C4-2B (cell line): ENCODE data around the gene SUCLG1.

Source experiments
- ZFX ChIP-seq: fragments of 450-650 bp; IDR thresholded peaks from 2 replicates; pipeline ENCODE4 v1.6.1; 2017
- TF ChIP-seq, protein P1 (sequence below): fragments of 450-650 bp; conservative IDR thresholded peaks from 2 replicates; pipeline ENCODE4 v1.5.1; 2017; ENCODE audit warnings: mild to moderate bottlenecking

DNA sequence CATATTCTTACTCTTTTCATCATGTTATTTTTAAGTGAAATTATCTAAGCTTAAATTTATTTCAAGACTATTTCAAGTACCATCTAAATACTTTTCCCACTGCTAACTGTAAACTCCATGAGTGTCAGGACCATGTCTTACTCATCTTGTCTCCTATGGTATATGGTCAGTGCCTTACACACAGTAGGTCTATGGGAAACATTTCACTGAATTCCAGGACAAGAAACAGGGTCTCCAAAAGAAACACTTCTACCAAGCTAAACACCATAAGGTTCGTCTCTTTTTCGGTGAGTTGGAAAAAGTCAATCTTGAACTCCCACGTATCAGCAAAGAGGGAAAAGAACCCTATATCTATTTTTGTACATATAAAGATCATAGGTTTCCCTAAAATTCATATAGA, 6.5 kb downstream of the SUCLG1 start:
- TF ChIP-seq, protein P1, sequence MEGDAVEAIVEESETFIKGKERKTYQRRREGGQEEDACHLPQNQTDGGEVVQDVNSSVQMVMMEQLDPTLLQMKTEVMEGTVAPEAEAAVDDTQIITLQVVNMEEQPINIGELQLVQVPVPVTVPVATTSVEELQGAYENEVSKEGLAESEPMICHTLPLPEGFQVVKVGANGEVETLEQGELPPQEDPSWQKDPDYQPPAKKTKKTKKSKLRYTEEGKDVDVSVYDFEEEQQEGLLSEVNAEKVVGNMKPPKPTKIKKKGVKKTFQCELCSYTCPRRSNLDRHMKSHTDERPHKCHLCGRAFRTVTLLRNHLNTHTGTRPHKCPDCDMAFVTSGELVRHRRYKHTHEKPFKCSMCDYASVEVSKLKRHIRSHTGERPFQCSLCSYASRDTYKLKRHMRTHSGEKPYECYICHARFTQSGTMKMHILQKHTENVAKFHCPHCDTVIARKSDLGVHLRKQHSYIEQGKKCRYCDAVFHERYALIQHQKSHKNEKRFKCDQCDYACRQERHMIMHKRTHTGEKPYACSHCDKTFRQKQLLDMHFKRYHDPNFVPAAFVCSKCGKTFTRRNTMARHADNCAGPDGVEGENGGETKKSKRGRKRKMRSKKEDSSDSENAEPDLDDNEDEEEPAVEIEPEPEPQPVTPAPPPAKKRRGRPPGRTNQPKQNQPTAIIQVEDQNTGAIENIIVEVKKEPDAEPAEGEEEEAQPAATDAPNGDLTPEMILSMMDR = no peak
- no peak for TF ChIP-seq ZFX
